GM19455 (cell line): ENCODE data around the gene DUS1L.

Experiments
- ATAC-seq: cut with Tn5 transposase; IDR thresholded peaks from one replicate; pipeline ENCODE4 v1.9.1; 2021; ENCODE audit not compliant: unreplicated experiment

The DUS1L gene

GRCh38 chr17:82088838-82089722 lies 23.5 kb upstream of the DUS1L start:
- ATAC-seq: no peak

- ATAC-seq: no peak
Measured at GRCh38 chr17:82087961-82088837, 22.6 kb upstream of the DUS1L start.

- no peak for ATAC-seq
Measured at GRCh38 chr17:82086941-82087906, 21.6 kb upstream of the DUS1L start.

- no peak for ATAC-seq
Measured at GRCh38 chr17:82085931-82086764, 20.5 kb upstream of the DUS1L start.

- no peak for ATAC-seq
Measured at GRCh38 chr17:82085031-82085861, 19.6 kb upstream of the DUS1L start.

GRCh38 chr17:82084373-82085030 lies 18.9 kb upstream of the DUS1L start:
- ATAC-seq: no peak

GRCh38 chr17:82083533-82084359 lies 18.1 kb upstream of the DUS1L start:
- ATAC-seq: no peak

- no peak for ATAC-seq
Measured at GRCh38 chr17:82083009-82083408, 17.4 kb upstream of the DUS1L start.

- no peak for ATAC-seq
Measured at GRCh38 chr17:82082456-82082855, 16.9 kb upstream of the DUS1L start.

GRCh38 chr17:82081966-82082365 lies 16.4 kb upstream of the DUS1L start:
- ATAC-seq: no peak

- ATAC-seq: no peak
Measured at GRCh38 chr17:82081546-82081945, 15.9 kb upstream of the DUS1L start.

GRCh38 chr17:82080789-82081464 lies 15.3 kb upstream of the DUS1L start:
- no peak for ATAC-seq

GRCh38 chr17:82080048-82080788 lies 14.6 kb upstream of the DUS1L start:
- ATAC-seq: no peak

- ATAC-seq: no peak
Measured at GRCh38 chr17:82079001-82079677, 13.5 kb upstream of the DUS1L start.

GRCh38 chr17:82078433-82078832 lies 12.8 kb upstream of the DUS1L start:
- no peak for ATAC-seq
